ENCODE data around the gene ULK4.

DNA sequence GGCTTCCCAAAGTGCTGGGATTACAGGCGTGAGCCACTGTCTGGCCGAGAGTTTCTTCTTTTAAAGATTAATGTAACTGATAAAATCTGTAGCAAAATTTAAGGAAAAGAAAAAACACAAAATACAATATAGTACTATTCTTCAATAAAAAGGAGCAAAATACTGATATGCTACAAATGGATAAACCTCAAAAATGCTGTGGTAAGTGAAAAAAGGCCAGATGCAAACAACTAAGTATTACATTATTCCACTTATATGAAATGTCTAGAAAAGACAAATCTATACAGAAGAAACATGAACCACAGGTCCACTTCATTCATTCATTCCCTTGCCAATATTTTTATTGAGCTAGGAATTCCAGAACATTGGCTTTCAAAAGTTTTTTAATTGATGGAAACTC is 463.1 kb downstream of the ULK4 start:
- TF ChIP-seq, protein P1, sequence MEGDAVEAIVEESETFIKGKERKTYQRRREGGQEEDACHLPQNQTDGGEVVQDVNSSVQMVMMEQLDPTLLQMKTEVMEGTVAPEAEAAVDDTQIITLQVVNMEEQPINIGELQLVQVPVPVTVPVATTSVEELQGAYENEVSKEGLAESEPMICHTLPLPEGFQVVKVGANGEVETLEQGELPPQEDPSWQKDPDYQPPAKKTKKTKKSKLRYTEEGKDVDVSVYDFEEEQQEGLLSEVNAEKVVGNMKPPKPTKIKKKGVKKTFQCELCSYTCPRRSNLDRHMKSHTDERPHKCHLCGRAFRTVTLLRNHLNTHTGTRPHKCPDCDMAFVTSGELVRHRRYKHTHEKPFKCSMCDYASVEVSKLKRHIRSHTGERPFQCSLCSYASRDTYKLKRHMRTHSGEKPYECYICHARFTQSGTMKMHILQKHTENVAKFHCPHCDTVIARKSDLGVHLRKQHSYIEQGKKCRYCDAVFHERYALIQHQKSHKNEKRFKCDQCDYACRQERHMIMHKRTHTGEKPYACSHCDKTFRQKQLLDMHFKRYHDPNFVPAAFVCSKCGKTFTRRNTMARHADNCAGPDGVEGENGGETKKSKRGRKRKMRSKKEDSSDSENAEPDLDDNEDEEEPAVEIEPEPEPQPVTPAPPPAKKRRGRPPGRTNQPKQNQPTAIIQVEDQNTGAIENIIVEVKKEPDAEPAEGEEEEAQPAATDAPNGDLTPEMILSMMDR (conservative IDR thresholded peaks at IDR 0.05): no peak
- TF ChIP-seq EZH2 (IDR thresholded peaks at IDR 0.05; ENCODE audit: low read depth): no peak
